ENCODE data around the gene RASAL2.

RASAL2 gene

GRCh38 chr1:178093951-178094738 is at the start of gene RASAL2:
Gene RASAL2 (plus strand): TSS chr1:178094104. CDS start chr1:178094493, 389 bp downstream.
- DNase-seq (ENCODE audit: low read depth in 2 of 2, low spot score in 1 of 2), result no peak

DNA sequence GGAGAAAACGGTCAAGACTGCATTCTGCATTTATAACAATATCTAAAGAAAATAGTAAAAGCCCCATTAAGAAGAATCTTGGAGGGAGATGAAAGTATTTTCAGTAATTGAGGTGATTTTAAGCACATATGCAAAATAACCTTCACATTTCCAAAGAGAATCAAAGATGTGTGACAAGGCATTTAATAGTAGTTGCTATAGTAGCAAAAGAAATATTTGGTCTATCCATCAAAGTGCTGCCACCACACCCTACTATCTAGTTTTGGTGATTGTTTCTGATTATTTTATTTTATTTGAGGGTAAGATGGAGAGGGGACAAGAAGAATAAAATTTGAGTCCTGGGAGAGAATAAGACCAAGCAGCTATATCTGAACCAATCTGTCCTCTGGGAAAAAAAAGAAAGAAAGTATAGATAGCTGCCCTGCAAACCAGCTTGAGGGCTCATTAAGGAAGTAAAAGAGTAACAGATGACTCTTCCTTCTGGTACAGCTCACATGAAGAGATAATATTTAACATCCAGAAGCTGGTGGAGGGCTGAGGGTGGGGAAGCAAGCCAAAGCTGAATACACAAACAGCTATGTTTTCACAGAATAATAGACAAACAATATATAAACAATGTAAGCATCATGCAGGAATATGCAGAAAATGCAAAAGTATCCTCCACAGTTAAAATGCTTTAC is 47.2 kb upstream of the RASAL2 start:
- DNase-seq (ENCODE audit: low read depth in 2 of 2, low spot score in 1 of 2), result no peak

DNA sequence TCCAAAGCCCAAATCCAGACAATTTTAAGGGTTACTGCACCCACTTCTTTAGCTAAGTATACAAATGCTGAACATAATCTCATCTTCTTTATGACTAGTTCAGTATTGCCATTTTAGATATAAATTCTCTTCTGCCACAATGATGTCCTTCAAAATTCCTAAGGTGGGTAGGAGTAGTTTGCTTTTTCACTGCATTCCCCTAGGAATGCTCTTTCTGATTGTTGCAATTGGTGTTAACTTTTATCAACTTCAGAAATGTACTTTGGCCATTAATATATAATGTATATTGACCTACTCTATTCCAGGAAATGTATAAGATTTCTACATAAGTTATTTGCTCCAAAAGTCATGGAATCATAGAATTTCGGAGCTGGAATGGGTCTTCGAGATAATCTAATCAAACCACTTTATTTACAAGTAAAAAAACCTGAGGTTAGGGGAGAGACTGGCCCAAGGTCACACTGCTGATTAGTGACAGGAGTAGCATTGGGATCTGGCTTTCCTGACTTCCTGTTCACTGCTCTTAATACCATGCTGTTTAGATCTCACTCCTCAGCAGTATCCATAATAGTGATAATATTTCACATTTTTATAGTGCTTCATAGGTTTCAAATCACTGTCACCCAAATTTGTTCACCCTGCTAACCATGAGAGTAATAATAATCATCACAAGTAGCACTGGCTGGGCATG is 46.4 kb upstream of the RASAL2 start:
- no peak for DNase-seq (ENCODE audit: low read depth in 2 of 2, low spot score in 1 of 2)

GRCh38 chr1:178048426-178048825 is 45.5 kb upstream of the RASAL2 start:
- no peak for DNase-seq (ENCODE audit: low read depth in 2 of 2, low spot score in 1 of 2)

GRCh38 chr1:178048883-178049282 is 45.0 kb upstream of the RASAL2 start:
- no peak for DNase-seq (ENCODE audit: low read depth in 2 of 2, low spot score in 1 of 2)

DNA sequence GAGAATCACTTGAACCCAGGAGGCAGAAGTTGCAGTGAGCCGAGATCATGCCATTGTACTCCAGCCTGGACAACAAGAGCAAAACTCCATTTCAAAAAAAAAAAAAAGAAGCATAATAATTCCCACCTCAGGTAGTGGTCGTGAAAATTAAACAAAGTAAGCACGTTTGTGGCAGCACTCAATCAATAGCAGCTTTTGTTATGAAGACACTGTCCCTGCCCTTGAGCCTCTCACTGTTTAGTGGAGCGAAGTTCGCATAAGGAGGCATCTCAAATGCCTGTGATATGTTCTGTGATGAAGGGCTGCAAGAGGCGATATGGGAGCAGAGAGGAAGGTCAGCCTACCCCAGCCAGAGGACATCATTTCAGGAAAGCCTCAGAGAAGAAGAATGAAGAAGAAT is 43.8 kb upstream of the RASAL2 start:
- DNase-seq (ENCODE audit: low read depth in 2 of 2, low spot score in 1 of 2), result no peak

DNA sequence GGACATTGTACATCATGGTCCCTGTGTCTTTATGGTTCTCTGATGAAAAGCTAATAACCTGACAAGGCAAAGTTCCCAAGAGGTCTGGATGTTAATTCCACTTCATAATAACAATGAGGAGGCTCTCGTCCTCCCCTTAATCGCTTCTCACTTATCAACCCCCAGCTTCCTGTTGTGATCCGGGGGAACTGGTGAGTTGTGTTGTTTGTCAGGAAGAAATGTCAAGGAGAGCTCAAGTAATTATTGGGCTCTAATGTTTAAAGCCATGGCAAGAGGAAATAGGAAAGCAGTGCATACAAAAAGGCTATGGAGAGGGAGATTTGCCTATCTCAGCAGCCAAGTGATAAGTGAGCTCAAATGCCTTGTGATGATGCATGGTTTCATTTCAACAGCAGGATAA is 42.8 kb upstream of the RASAL2 start:
- DNase-seq (ENCODE audit: low read depth in 2 of 2, low spot score in 1 of 2), result no peak

GRCh38 chr1:178052650-178053461 is 41.0 kb upstream of the RASAL2 start:
- DNase-seq (ENCODE audit: low read depth in 2 of 2, low spot score in 1 of 2), result no peak

- DNase-seq (ENCODE audit: low read depth in 2 of 2, low spot score in 1 of 2), result no peak
Observed at GRCh38 chr1:178055093-178055492, 38.8 kb upstream of the RASAL2 start.

DNA sequence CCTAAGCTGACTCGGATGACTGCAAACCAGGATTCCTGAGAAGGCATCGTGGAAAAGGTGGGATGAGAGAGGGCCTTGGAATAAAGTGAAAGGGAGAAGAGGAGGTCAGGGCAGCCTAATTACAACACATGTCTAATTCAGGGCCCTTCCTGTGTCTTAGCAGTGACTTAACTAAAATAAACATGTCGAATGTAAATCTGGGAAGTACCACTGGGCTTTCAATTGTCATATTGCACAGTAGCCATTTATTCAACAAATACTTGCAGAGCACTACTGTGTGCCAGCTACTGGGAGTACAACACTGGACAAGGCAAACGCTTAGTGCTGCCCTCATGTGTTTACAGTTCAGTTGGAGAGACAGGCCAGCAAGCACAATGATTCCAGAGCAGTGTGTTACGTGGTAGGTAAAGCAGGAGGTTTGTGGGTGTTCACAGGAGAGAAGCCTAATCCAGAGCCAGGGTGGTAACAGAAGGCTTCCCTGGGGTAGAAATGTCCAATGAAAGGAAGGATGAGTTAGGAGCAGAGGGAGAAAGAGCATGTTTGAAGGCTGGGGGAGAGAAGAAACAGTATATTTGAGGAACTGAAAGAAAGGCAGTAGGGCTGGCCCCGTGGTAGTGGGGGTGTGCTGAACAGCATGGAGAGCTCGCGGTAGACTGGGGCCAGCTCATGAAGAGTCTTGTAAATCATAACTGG is 38.0 kb upstream of the RASAL2 start:
- DNase-seq (ENCODE audit: low read depth in 2 of 2, low spot score in 1 of 2), result no peak

DNA sequence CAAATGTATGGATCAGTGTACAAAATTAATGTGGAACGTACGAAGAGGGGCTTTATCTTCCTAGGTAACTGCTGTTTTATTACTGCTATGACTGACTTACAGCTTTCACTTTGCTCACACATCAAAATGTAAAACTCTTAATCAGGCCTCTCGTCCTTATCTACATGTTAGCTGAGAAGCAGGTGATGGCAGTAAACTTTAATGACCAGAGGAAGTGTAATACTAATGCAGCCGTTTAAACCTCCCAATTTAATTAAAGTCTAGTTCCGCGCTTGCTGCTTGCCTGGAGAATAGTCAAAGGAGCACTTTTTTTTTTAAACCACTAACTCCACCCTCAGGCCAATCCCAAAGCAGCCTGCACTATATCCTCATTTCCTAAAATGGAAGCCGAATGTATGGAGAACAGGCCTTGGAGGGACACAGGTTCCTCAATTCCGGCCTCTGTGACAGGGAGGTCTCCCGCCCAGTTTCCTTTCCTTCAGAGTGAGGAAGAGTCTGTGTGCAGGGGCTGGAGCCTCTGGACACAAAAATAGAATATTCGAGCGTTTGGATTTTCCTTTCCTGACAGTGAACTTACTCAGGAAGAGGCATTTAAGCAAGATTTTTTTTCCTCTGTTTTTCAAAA is 36.7 kb upstream of the RASAL2 start:
- DNase-seq (ENCODE audit: low read depth in 2 of 2, low spot score in 1 of 2), result no peak

GRCh38 chr1:178057912-178058534 is 35.9 kb upstream of the RASAL2 start:
- no peak for DNase-seq (ENCODE audit: low read depth in 2 of 2, low spot score in 1 of 2)

DNA sequence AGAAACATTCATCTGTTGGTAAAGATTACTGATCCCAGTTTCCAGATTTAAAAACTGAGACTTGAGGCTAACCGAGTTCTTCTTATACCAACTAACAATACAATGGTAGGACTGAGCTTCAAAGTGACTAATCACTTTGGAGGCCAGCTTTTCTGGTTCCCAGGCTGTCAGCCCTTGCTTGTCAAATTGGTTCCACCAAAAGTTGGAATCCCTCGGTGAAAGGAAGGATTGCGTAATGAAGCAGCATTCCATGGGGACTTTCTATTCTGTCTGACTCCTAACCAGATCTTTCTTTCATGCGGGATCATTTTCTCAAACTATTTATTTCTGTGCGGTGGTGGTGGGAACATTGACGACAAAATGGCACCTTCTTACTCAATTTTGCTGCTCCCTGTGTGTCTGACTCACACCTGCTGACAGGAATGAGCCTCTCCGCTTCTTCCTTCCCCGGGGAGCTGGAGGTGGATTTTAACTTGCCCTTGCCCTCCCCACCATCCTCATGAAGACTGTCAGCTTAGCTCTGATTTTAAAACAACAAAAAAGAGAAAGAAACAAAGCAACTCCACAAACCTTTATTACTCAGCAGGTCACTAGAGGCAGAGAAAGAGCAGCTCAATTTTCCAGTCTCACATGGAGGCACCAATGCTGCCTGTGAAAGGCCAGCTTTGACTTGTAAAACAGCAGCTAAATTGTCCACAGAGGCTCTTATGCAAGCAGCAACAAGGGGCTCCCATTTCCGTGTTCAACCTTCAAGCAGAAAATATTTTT is 32.9 kb upstream of the RASAL2 start:
- DNase-seq (ENCODE audit: low read depth in 2 of 2, low spot score in 1 of 2), result no peak

- no peak for DNase-seq (ENCODE audit: low read depth in 2 of 2, low spot score in 1 of 2)
Observed at GRCh38 chr1:178061620-178062019, 32.3 kb upstream of the RASAL2 start.

DNA sequence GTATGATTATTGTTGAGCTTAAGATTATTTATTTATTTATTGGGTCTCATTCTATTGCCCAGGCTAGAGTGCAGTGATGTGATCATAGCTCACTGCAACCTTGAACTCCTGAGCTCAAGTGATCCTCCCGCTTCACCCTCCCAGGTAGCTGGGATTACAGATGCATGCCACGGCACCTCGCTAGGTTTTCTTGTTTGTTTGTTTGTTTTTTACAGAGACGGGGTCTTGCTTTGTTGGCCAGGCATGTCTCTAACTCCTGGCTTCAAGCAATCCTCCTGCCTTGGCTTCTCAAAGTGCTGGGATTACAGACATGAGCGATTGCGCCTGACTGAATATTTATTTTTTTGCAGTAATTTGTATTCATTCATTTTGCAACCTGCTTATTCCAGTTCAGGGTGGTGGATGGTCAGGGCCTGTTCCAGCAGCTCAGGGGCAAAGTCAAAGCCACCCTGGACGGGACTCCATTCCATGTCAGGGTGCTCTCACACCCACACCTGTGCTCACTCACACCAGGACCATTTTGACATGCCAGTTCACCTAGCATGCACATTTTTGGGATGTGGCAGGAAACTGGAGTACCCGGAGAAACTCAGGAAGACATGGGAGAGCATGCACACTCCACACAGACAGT is 29.6 kb upstream of the RASAL2 start:
- no peak for DNase-seq (ENCODE audit: low read depth in 2 of 2, low spot score in 1 of 2)

DNA sequence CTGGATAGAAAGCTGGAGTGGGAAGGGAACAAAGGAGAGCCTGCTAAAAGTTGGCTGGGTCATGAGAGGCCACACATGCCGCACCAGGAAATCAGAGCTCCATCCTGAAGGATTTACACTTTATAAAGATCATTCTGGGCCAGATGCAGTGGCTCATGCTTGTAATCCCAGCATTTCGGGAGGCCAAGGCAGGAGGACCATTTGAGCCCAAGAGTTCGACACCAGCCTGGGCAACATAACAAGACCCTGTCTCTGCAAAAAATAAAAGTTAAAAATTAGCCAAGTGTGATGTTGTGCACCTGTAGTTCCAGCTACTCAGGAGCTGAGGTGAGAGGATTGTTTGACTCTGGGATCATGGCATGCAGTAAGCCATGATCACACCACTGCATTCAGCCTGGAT is 28.7 kb upstream of the RASAL2 start:
- DNase-seq (ENCODE audit: low read depth in 2 of 2, low spot score in 1 of 2), result no peak

GRCh38 chr1:178066296-178066907 is 27.5 kb upstream of the RASAL2 start:
- no peak for DNase-seq (ENCODE audit: low read depth in 2 of 2, low spot score in 1 of 2)

All from stimulated activated CD8-positive, alpha-beta memory T cell treated with anti-CD3 and anti-CD28 coated beads, Interleukin-4, amount 100 ng/mL, for 1 hour (primary cell).